Measurements from ENCODE around the gene C1orf87.
"Not testable (repeated sequence)": the region's sequence is repeated elsewhere in the genome, so short reads cannot be mapped to it uniquely, and the experiment has no call there.

C1orf87 gene

GRCh38 chr1:59977075-59977410 is 96.5 kb downstream of the C1orf87 start:
- Histone ChIP-seq H3K27me3 (ENCODE audit: control insufficient read depth, insufficient read depth, low read length) (no peaks in the 10 kb centered on the region), H3K4me1 (ENCODE audit: control insufficient read depth, insufficient read depth, low read length) (no peaks in the 10 kb centered on the region), H3K36me3 (ENCODE audit: control insufficient read depth, insufficient read depth, low read length) (no peaks in the 10 kb centered on the region), H3K4me3 (ENCODE audit: low read length) (no peak overlapping the region), H3K27ac (ENCODE audit: low read length) (no peak overlapping the region), H3K9me3 (ENCODE audit: control insufficient read depth, insufficient read depth, low read length) (no peaks in the 10 kb centered on the region)
- DNase-seq (ENCODE audit: low read depth, low spot score) = no peak
- WGBS (ENCODE audit: insufficient coverage, insufficient read length) = no CpG with 5 or more reads among the region's 4 CpGs

DNA sequence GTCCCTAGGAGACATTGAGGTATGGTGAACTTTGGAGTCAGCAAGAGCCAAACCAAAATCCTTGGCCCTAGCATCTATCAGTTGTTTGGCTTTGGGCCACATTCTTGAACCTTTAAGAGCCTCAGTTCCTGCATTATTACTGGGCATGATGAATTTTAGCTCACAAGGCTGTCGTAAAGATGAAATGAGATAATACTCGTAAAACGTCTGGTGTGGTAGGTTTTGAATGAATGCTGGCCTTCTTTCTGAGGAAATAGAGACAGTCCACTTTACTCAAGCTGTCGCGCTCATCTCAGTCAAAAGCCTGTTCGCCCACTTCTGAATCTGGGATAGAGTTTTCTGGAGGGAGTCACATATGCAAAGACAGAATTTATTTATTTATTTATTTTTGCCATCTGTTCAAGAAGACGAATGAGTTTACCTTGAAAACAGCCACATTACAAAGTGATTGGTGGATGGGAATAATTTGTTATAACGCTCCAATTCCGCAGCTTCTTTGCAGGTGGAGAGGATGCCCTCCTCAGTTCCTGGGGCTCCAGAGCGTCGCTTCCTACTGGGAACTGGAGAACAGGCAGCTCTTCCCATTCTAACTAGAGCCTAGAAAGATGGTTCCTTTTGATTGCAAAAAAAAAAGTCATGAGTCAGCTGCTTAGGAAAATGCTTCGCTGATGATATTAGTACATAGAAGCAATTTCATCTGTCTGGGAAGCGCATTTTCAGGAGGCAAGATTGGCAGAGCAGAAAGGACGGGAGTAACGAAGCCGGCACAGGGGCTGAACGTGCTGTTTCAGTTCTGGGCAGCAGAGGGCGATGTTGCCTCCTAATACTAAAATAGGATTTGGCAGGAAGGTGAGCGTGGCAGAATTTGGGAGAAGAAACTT is 97.1 kb downstream of the C1orf87 start:
- peak; percentile 29 for DNase-seq (ENCODE audit: low read depth, low spot score)
- H3K9me3 ChIP-seq (ENCODE audit: control insufficient read depth, insufficient read depth, low read length) = no peaks in the 10 kb centered on the region
- H3K36me3 ChIP-seq (ENCODE audit: control insufficient read depth, insufficient read depth, low read length) = no peaks in the 10 kb centered on the region
- no peak overlapping the region for H3K4me3 ChIP-seq (ENCODE audit: low read length)
- no peaks in the 10 kb centered on the region for H3K27me3 ChIP-seq (ENCODE audit: control insufficient read depth, insufficient read depth, low read length)
- H3K4me1 ChIP-seq (ENCODE audit: control insufficient read depth, insufficient read depth, low read length) = no peaks in the 10 kb centered on the region
- no CpG with 5 or more reads among the region's 19 CpGs for WGBS (ENCODE audit: insufficient coverage, insufficient read length)
- no peak overlapping the region for H3K27ac ChIP-seq (ENCODE audit: low read length)

- no peak for DNase-seq (ENCODE audit: low read depth, low spot score)
- no peaks in the 10 kb centered on the region for H3K27me3 ChIP-seq (ENCODE audit: control insufficient read depth, insufficient read depth, low read length)
- H3K27ac ChIP-seq (ENCODE audit: low read length) = no peak overlapping the region
- no peaks in the 10 kb centered on the region for H3K36me3 ChIP-seq (ENCODE audit: control insufficient read depth, insufficient read depth, low read length)
- no peaks in the 10 kb centered on the region for H3K4me1 ChIP-seq (ENCODE audit: control insufficient read depth, insufficient read depth, low read length)
- no peak overlapping the region for H3K4me3 ChIP-seq (ENCODE audit: low read length)
- H3K9me3 ChIP-seq (ENCODE audit: control insufficient read depth, insufficient read depth, low read length) = no peaks in the 10 kb centered on the region
- no CpG with 5 or more reads among the region's 1 CpG for WGBS (ENCODE audit: insufficient coverage, insufficient read length)
These were observed 99.9 kb downstream of the C1orf87 start for GRCh38 chr1:59973719-59974118.

DNA sequence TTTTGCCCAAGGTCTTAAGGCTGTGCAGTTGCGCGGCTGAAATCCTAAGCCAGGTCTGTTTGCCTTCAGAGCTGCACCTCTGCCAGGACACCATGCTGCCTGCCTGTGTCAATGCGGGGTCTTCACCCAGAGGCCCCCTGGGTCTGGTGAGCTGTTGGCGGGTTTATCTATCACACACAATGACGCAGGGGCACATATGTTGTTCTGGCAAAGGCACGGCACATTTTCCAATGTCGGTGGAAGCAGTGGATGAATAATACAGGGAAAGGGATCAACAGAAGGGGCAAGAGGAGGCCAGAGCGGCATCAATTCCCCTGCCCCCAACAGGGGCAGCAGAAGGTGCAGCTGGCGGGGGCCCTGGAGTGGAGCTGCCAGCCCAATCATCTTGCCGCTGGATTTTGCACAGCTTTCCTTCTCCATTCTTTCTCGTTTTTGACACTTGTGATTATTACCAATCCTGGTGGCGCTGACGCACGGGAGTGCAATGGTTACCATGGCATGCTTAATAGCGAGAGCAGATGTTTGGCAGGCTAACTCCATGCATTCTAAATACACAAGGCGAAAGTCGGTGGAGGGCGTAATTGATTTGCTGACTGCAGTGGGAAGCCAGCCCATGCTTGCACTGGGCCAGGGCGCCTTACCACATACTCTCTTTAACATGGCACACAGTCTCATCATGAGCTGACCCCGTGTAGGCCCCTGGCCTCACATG is 101.2 kb downstream of the C1orf87 start:
- H3K9me3 ChIP-seq (ENCODE audit: control insufficient read depth, insufficient read depth, low read length) = no peaks in the 10 kb centered on the region
- no CpG with 5 or more reads among the region's 20 CpGs for WGBS (ENCODE audit: insufficient coverage, insufficient read length)

GRCh38 chr1:59971464-59971911 is 102.1 kb downstream of the C1orf87 start:
- Histone ChIP-seq H3K4me3 (ENCODE audit: low read length) (no peak overlapping the region), H3K4me1 (ENCODE audit: control insufficient read depth, insufficient read depth, low read length) (no peaks in the 10 kb centered on the region)
- DNase-seq (ENCODE audit: low read depth, low spot score) = peak; percentile 45

More for the DNA sequence above, 101.2 kb downstream of the C1orf87 start:
- Histone ChIP-seq H3K27ac (ENCODE audit: low read length) (no peak overlapping the region), H3K4me3 (ENCODE audit: low read length) (no peak overlapping the region), H3K27me3 (ENCODE audit: control insufficient read depth, insufficient read depth, low read length) (no peaks in the 10 kb centered on the region), H3K36me3 (ENCODE audit: control insufficient read depth, insufficient read depth, low read length) (no peaks in the 10 kb centered on the region), H3K4me1 (ENCODE audit: control insufficient read depth, insufficient read depth, low read length) (no peaks in the 10 kb centered on the region)
- DNase-seq (ENCODE audit: low read depth, low spot score) = no peak

DNA sequence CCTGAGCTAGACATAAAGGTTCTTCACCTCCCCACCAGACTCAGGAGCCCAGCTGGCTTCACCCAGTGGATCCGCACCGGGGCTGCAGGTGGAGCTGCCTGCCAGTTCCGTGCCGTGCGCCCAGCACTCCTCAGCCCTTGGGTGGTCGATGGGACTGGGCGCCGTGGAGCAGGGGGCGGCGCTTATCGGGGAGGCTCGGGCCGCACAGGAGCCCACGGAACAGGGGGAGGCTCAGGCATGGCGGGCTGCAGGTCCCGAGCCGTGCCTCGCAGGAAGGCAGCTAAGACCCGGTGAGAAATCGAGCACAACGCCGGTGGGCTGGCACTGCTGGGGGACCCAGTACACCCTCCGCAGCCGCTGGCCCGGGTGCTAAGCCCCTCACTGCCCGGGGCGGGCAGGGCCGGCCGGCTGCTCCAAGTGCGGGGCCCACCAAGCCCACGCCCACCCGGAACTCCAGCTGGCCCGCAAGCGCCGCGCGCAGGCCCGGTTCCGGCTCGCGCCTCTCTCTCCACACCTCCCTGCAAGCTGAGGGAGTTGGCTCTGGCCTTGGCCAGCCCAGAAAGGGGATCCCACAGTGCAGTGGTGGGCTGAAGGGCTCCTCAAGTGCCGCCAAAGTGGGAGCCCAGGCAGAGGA is 103.9 kb downstream of the C1orf87 start:
- H3K4me1 ChIP-seq (ENCODE audit: control insufficient read depth, insufficient read depth, low read length); DNase-seq (ENCODE audit: low read depth, low spot score); H3K27ac ChIP-seq (ENCODE audit: low read length); H3K27me3 ChIP-seq (ENCODE audit: control insufficient read depth, insufficient read depth, low read length); H3K9me3 ChIP-seq (ENCODE audit: control insufficient read depth, insufficient read depth, low read length); H3K4me3 ChIP-seq (ENCODE audit: low read length); H3K36me3 ChIP-seq (ENCODE audit: control insufficient read depth, insufficient read depth, low read length): not testable (repeated sequence)
- WGBS (ENCODE audit: insufficient coverage, insufficient read length) = no CpG with 5 or more reads among the region's 42 CpGs

More at GRCh38 chr1:59971464-59971911, 102.1 kb downstream of the C1orf87 start:
- Histone ChIP-seq H3K36me3 (ENCODE audit: control insufficient read depth, insufficient read depth, low read length) (no peaks in the 10 kb centered on the region), H3K27me3 (ENCODE audit: control insufficient read depth, insufficient read depth, low read length) (no peaks in the 10 kb centered on the region), H3K9me3 (ENCODE audit: control insufficient read depth, insufficient read depth, low read length) (no peaks in the 10 kb centered on the region), H3K27ac (ENCODE audit: low read length) (no peak overlapping the region)
- WGBS (ENCODE audit: insufficient coverage, insufficient read length) = no CpG with 5 or more reads among the region's 19 CpGs

- H3K9me3 ChIP-seq (ENCODE audit: control insufficient read depth, insufficient read depth, low read length); H3K4me1 ChIP-seq (ENCODE audit: control insufficient read depth, insufficient read depth, low read length); H3K4me3 ChIP-seq (ENCODE audit: low read length); H3K27ac ChIP-seq (ENCODE audit: low read length); DNase-seq (ENCODE audit: low read depth, low spot score); H3K27me3 ChIP-seq (ENCODE audit: control insufficient read depth, insufficient read depth, low read length); H3K36me3 ChIP-seq (ENCODE audit: control insufficient read depth, insufficient read depth, low read length): not testable (repeated sequence)
- WGBS (ENCODE audit: insufficient coverage, insufficient read length) = no CpG with 5 or more reads among the region's 17 CpGs
These were observed 104.8 kb downstream of the C1orf87 start for GRCh38 chr1:59968746-59969145.

GRCh38 chr1:59967780-59968179 is 105.8 kb downstream of the C1orf87 start:
- no peaks in the 10 kb centered on the region for H3K36me3 ChIP-seq (ENCODE audit: control insufficient read depth, insufficient read depth, low read length)
- no peak for DNase-seq (ENCODE audit: low read depth, low spot score)
- H3K4me1 ChIP-seq (ENCODE audit: control insufficient read depth, insufficient read depth, low read length) = no peaks in the 10 kb centered on the region
- H3K4me3 ChIP-seq (ENCODE audit: low read length) = no peak overlapping the region
- H3K27me3 ChIP-seq (ENCODE audit: control insufficient read depth, insufficient read depth, low read length) = no peaks in the 10 kb centered on the region
- H3K27ac ChIP-seq (ENCODE audit: low read length) = no peak overlapping the region
- no CpG with 5 or more reads among the region's 3 CpGs for WGBS (ENCODE audit: insufficient coverage, insufficient read length)
- H3K9me3 ChIP-seq (ENCODE audit: control insufficient read depth, insufficient read depth, low read length) = no peaks in the 10 kb centered on the region

DNA sequence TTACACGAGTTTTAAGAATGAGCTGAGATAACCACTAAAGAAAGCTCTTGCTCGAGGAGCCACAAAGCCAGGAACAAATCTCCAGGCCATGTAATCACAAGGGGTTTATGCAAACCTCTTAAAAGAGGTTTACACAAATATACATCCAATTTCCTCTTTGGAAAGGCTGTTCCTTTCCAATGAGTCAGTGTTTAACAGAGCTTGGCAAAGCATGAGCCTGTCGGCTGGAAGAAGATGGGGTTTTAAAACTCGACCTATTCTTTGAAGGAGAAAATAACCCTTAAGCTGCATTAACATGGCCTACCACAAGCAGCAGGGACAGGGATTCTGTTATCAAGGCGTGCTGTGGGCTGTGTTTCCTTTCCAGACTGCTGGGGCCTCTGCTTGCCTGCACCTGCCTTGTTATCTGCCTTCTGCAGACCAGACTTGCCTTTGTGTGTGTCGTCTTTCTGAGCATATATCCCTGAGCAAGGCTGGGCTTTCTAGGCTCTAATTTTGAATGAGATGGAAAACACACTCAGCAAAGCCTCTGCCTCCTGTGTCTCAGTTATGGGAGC is 106.4 kb downstream of the C1orf87 start:
- no peaks in the 10 kb centered on the region for H3K9me3 ChIP-seq (ENCODE audit: control insufficient read depth, insufficient read depth, low read length)
- no peaks in the 10 kb centered on the region for H3K36me3 ChIP-seq (ENCODE audit: control insufficient read depth, insufficient read depth, low read length)
- DNase-seq (ENCODE audit: low read depth, low spot score) = no peak
- no peaks in the 10 kb centered on the region for H3K27me3 ChIP-seq (ENCODE audit: control insufficient read depth, insufficient read depth, low read length)
- no CpG with 5 or more reads among the region's 6 CpGs for WGBS (ENCODE audit: insufficient coverage, insufficient read length)
- H3K27ac ChIP-seq (ENCODE audit: low read length) = no peak overlapping the region
- no peaks in the 10 kb centered on the region for H3K4me1 ChIP-seq (ENCODE audit: control insufficient read depth, insufficient read depth, low read length)
- H3K4me3 ChIP-seq (ENCODE audit: low read length) = no peak overlapping the region

- Histone ChIP-seq H3K27me3 (ENCODE audit: control insufficient read depth, insufficient read depth, low read length) (no peaks in the 10 kb centered on the region), H3K9me3 (ENCODE audit: control insufficient read depth, insufficient read depth, low read length) (no peaks in the 10 kb centered on the region), H3K4me3 (ENCODE audit: low read length) (no peak overlapping the region), H3K36me3 (ENCODE audit: control insufficient read depth, insufficient read depth, low read length) (no peaks in the 10 kb centered on the region), H3K27ac (ENCODE audit: low read length) (no peak overlapping the region), H3K4me1 (ENCODE audit: control insufficient read depth, insufficient read depth, low read length) (no peaks in the 10 kb centered on the region)
- DNase-seq (ENCODE audit: low read depth, low spot score) = no peak
- WGBS (ENCODE audit: insufficient coverage, insufficient read length) = no CpG with 5 or more reads among the region's 2 CpGs
These were observed 121.5 kb downstream of the C1orf87 start for GRCh38 chr1:59952065-59952464.
